Measurements from ENCODE around the gene DUS1L. TPM values are rescaled to one million over a fixed set of nuclear protein-coding genes. Genes with fewer than 3 reads are reported as not detected.

The DUS1L gene
- 64.6 TPM for total RNA-seq
- long read RNA-seq, partial matches to known transcripts, result 16 of 280 reads
- long read RNA-seq, other reads (novel, unspliced or antisense), result 259 of 280 reads

GRCh38 chr17:82065638-82066303 is at the start of gene DUS1L:
TSS of gene DUS1L (minus strand) at chr17:82065804. CDS start at chr17:82065059, 745 bp downstream.
- Histone ChIP-seq H3K4me3 (peak within 1 kb of the TSS; percentile 97), H3K36me3 (peaks cover 27% of the 10 kb centered on the region), H3K4me1 (peaks cover 30% of the 10 kb centered on the region), H3K27ac (replicated peaks) (peak within 1 kb of the TSS; percentile 86), H3K9me3 (replicated peaks) (no peaks in the 10 kb centered on the region), H3K27me3 (ENCODE audit: low read depth) (no peaks in the 10 kb centered on the region)
- peak; percentile 74 for DNase-seq
- TF ChIP-seq, protein P1, sequence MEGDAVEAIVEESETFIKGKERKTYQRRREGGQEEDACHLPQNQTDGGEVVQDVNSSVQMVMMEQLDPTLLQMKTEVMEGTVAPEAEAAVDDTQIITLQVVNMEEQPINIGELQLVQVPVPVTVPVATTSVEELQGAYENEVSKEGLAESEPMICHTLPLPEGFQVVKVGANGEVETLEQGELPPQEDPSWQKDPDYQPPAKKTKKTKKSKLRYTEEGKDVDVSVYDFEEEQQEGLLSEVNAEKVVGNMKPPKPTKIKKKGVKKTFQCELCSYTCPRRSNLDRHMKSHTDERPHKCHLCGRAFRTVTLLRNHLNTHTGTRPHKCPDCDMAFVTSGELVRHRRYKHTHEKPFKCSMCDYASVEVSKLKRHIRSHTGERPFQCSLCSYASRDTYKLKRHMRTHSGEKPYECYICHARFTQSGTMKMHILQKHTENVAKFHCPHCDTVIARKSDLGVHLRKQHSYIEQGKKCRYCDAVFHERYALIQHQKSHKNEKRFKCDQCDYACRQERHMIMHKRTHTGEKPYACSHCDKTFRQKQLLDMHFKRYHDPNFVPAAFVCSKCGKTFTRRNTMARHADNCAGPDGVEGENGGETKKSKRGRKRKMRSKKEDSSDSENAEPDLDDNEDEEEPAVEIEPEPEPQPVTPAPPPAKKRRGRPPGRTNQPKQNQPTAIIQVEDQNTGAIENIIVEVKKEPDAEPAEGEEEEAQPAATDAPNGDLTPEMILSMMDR (IDR thresholded peaks at IDR 0.05; ENCODE audit: borderline replicate concordance), result no peak
- intact Hi-C loops (cut with micrococcal nuclease), result no loop called here

- intact Hi-C loops (cut with micrococcal nuclease), result no loop called here
- Histone ChIP-seq H3K27ac (replicated peaks) (no peak overlapping the region), H3K4me1 (no peaks in the 10 kb centered on the region), H3K36me3 (peaks cover 8% of the 10 kb centered on the region), H3K4me3 (no peak overlapping the region), H3K27me3 (ENCODE audit: low read depth) (no peaks in the 10 kb centered on the region), H3K9me3 (replicated peaks) (no peaks in the 10 kb centered on the region)
- DNase-seq, result no peak
- TF ChIP-seq, protein P1 (IDR thresholded peaks at IDR 0.05; ENCODE audit: borderline replicate concordance), result no peak
These were observed 49.3 kb upstream of the DUS1L start for GRCh38 chr17:82114872-82115271.

GRCh38 chr17:82114447-82114846 is 48.8 kb upstream of the DUS1L start:
- Histone ChIP-seq H3K27ac (replicated peaks) (no peak overlapping the region), H3K4me3 (no peak overlapping the region), H3K27me3 (ENCODE audit: low read depth) (no peaks in the 10 kb centered on the region), H3K36me3 (peaks cover 8% of the 10 kb centered on the region), H3K4me1 (no peaks in the 10 kb centered on the region), H3K9me3 (replicated peaks) (no peaks in the 10 kb centered on the region)
- intact Hi-C loops (cut with micrococcal nuclease), result no loop called here
- TF ChIP-seq, protein P1 (IDR thresholded peaks at IDR 0.05; ENCODE audit: borderline replicate concordance), result no peak
- no peak for DNase-seq

DNA sequence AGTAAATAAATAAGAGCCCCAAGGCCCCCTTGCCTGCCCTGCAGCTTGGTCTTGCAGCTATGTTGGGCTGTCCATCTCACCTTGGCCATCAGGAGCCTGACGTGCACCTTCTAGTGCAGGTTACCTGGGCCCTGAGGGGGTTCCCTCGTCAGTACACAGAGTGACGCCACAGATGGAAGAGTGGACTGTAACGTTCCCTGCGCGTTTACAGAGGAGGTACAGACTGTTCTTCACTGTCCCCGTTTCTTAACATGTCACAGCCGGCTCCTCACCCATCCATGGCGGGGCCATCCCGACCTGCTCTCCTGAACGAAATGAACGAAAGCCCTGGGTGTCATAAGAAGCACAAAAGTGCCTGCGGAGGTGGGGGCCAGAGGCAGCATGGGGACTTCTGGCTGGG is 48.3 kb upstream of the DUS1L start:
- no peak overlapping the region for H3K4me3 ChIP-seq
- no peaks in the 10 kb centered on the region for H3K27me3 ChIP-seq (ENCODE audit: low read depth)
- DNase-seq, result no peak
- TF ChIP-seq, protein P1 (IDR thresholded peaks at IDR 0.05; ENCODE audit: borderline replicate concordance), result no peak
- intact Hi-C loops (cut with micrococcal nuclease), result no loop called here
- no peaks in the 10 kb centered on the region for H3K9me3 ChIP-seq (replicated peaks)
- H3K36me3 ChIP-seq, result peaks cover 8% of the 10 kb centered on the region
- H3K27ac ChIP-seq (replicated peaks), result no peak overlapping the region
- H3K4me1 ChIP-seq, result no peaks in the 10 kb centered on the region

- DNase-seq, result no peak
- H3K27ac ChIP-seq (replicated peaks), result no peak overlapping the region
- no peaks in the 10 kb centered on the region for H3K4me1 ChIP-seq
- H3K9me3 ChIP-seq (replicated peaks), result no peaks in the 10 kb centered on the region
- H3K27me3 ChIP-seq (ENCODE audit: low read depth), result no peaks in the 10 kb centered on the region
- H3K4me3 ChIP-seq, result no peak overlapping the region
- intact Hi-C loops (cut with micrococcal nuclease), result no loop called here
- TF ChIP-seq, protein P1 (IDR thresholded peaks at IDR 0.05; ENCODE audit: borderline replicate concordance), result no peak
- H3K36me3 ChIP-seq, result peaks cover 8% of the 10 kb centered on the region
These were observed 47.8 kb upstream of the DUS1L start for GRCh38 chr17:82113422-82113821.
